H1 (cell line): ENCODE results near the gene AP2A2. TPM values are rescaled to one million over a fixed set of nuclear protein-coding genes. Genes with fewer than 3 reads are reported as not detected.

Experiments
- polyA plus RNA-seq, 7 experiments: library from polyadenylated mRNA; depleted of rRNA in 3 of 7; stranded (reverse) in 5 of 7; unstranded in 2 of 7; fragments of >200 nt in 5 of 7; fragments of 200-250 nt in 2 of 7; gene quantifications; 1 replicate in 5 of 7; 2 replicates in 1 of 7; 4 replicates in 1 of 7; pipeline versions ENCODE4 v1.2.1 to v1.2.3, GENCODE V29; 2011 to 2013; ENCODE audit warnings: missing spikeins in 2 of 7, mixed read lengths in 2 of 7
- total RNA-seq: library from RNA; stranded (reverse); fragmentation: NEBNext Ultra II Directional; extraction: Animal tissue kit (Norgen Biotek cat#: 25700); gene quantifications from 2 replicates; pipeline ENCODE4 v1.2.1, GENCODE V29; 2021
- TF ChIP-seq, protein P1 (sequence below), 3 experiments: IDR thresholded peaks; 1 replicate in 2 of 3; 2 replicates in 1 of 3; pipeline versions ENCODE4 v1.5.1 to v1.6.1; 2011; ENCODE audit warnings: low read length in 3 of 3, mild to moderate bottlenecking in 3 of 3, inconsistent platforms in 2 of 3, low read depth in 1 of 3, moderate library complexity in 1 of 3; ENCODE audit not compliant: insufficient read depth in 1 of 3; ENCODE audit errors: control extremely low read depth in 1 of 3

The AP2A2 gene
- total and polyA plus RNA-seq, 2 of the 8 experiments (the other 6 are each of a cell fraction or from before 2014, with no cell fraction given), result 50.0 to 65.0 TPM

DNA sequence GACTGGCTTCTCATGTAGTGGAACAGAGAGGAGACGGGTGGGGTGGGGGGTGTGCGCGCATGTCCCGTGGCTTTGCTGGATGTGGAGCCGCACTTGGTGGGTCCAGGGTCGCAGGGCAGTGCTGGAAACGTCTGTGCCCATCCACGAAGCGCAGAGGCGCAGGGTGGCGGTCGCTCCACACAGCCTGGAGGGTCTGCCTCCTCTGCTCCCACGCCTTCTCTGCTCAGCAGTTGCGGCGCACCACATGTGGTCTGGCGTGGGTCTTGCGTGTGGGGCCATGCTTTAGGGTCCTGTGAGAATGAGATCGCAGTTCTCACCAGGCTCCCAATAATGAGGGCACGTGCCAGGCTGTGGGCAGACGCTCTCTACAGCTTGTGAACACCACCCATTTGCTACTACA is 60.2 kb downstream of the AP2A2 start (continued):
- TF ChIP-seq, protein P1, sequence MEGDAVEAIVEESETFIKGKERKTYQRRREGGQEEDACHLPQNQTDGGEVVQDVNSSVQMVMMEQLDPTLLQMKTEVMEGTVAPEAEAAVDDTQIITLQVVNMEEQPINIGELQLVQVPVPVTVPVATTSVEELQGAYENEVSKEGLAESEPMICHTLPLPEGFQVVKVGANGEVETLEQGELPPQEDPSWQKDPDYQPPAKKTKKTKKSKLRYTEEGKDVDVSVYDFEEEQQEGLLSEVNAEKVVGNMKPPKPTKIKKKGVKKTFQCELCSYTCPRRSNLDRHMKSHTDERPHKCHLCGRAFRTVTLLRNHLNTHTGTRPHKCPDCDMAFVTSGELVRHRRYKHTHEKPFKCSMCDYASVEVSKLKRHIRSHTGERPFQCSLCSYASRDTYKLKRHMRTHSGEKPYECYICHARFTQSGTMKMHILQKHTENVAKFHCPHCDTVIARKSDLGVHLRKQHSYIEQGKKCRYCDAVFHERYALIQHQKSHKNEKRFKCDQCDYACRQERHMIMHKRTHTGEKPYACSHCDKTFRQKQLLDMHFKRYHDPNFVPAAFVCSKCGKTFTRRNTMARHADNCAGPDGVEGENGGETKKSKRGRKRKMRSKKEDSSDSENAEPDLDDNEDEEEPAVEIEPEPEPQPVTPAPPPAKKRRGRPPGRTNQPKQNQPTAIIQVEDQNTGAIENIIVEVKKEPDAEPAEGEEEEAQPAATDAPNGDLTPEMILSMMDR (IDR thresholded peaks at IDR 0.05; ENCODE audit: control extremely low read depth in 1 of 3, insufficient read depth in 1 of 3, low read depth in 1 of 3, low read length in 3 of 3), result no peak
